ENCODE measurements around the gene HNRNPC.
"Not testable (repeated sequence)": the region's sequence is repeated elsewhere in the genome, so short reads cannot be mapped to it uniquely, and the experiment has no call there.

DNA sequence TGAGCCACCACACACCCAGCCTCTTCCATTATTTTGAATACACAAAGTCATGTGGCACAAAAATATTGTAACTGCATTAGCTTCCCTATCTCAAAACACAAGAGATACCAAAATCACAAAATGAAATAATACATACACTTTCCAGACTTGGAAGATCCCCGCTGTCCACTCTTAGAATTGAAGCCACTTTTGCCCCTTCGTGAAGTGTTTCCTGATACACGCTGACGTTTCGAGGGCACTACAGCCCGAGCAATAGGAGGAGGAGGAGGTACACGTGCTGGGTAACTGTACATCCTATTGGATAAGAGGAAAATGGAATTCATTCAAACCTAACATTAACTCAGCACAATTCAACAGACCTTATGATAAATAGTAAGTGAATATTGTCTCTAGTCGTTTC, 56.4 kb downstream of the HNRNPC start:
- TF ChIP-seq, protein P1, sequence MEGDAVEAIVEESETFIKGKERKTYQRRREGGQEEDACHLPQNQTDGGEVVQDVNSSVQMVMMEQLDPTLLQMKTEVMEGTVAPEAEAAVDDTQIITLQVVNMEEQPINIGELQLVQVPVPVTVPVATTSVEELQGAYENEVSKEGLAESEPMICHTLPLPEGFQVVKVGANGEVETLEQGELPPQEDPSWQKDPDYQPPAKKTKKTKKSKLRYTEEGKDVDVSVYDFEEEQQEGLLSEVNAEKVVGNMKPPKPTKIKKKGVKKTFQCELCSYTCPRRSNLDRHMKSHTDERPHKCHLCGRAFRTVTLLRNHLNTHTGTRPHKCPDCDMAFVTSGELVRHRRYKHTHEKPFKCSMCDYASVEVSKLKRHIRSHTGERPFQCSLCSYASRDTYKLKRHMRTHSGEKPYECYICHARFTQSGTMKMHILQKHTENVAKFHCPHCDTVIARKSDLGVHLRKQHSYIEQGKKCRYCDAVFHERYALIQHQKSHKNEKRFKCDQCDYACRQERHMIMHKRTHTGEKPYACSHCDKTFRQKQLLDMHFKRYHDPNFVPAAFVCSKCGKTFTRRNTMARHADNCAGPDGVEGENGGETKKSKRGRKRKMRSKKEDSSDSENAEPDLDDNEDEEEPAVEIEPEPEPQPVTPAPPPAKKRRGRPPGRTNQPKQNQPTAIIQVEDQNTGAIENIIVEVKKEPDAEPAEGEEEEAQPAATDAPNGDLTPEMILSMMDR (IDR thresholded peaks at IDR 0.05; ENCODE audit: low read depth, low read length), result not testable (repeated sequence)
- TF ChIP-seq, protein P2, sequence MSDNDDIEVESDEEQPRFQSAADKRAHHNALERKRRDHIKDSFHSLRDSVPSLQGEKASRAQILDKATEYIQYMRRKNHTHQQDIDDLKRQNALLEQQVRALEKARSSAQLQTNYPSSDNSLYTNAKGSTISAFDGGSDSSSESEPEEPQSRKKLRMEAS (IDR thresholded peaks at IDR 0.05; ENCODE audit: low read depth, low read length), result not testable (repeated sequence)
- TF ChIP-seq MYC (IDR thresholded peaks at IDR 0.05; ENCODE audit: low read depth, low read length); POLR2A (IDR thresholded peaks at IDR 0.05; ENCODE audit: extremely low read depth, insufficient read length): not testable (repeated sequence)
